CD4-positive, CD25-positive, alpha-beta regulatory T cell (primary cell): ENCODE measurements around the gene RBPMS2. TPM values are rescaled to one million over a fixed set of nuclear protein-coding genes. Genes with fewer than 3 reads are reported as not detected.

Experiments used
- ATAC-seq, 2 donors: fragments of 150-1000 bp; cut with Tn5 transposase; one replicate each; pipeline ENCODE4 v1.10.0; 2021; ENCODE audit warnings: low read depth in 2 of 2, moderate number of reproducible peaks in 2 of 2, moderate library complexity in 1 of 2
- DNase-seq, 3 donors: peaks; one replicate each; pipeline versions ENCODE4 v3.0.0 to v3.0.0-alpha.2; 2012 to 2022; ENCODE audit warnings: mixed read lengths in 1 of 3
- H3K27ac ChIP-seq: one replicate; pipeline ENCODE4 v1.7.0; 2013; ENCODE audit warnings: mild to moderate bottlenecking, low read length; ENCODE audit not compliant: insufficient read depth, poor library complexity, severe bottlenecking
- H3K27me3 ChIP-seq: one replicate; pipeline ENCODE4 v1.7.0; 2013; ENCODE audit warnings: low read length; ENCODE audit not compliant: control insufficient read depth, insufficient read depth
- H3K36me3 ChIP-seq: one replicate; pipeline ENCODE4 v1.7.0; 2013; ENCODE audit warnings: mild to moderate bottlenecking, low read length, moderate library complexity; ENCODE audit not compliant: control insufficient read depth, insufficient read depth
- H3K4me1 ChIP-seq: 2 replicates; pipeline ENCODE4 v1.7.0; 2013; ENCODE audit warnings: mild to moderate bottlenecking, low read length; ENCODE audit not compliant: insufficient read depth, control insufficient read depth, poor library complexity, severe bottlenecking
- H3K4me3 ChIP-seq: one replicate; pipeline ENCODE4 v1.7.0; 2013; ENCODE audit warnings: low read depth, mild to moderate bottlenecking, low read length, moderate library complexity
- H3K9me3 ChIP-seq, 2 experiments: 1 replicate in 1 of 2; 2 replicates in 1 of 2; pipeline ENCODE4 v1.7.0; 2013; ENCODE audit warnings: low read length in 2 of 2, mild to moderate bottlenecking in 1 of 2, moderate library complexity in 1 of 2; ENCODE audit not compliant: control insufficient read depth in 2 of 2
- H3K27ac Mint-ChIP-seq, 3 donors: one replicate each; pipeline ENCODE4 v1.8.0; 2020 to 2022; ENCODE audit warnings: mild to moderate bottlenecking in 3 of 3, mixed read lengths in 3 of 3, moderate library complexity in 2 of 3
- H3K27me3 Mint-ChIP-seq: one replicate; pipeline ENCODE4 v1.8.0; 2022; ENCODE audit warnings: mild to moderate bottlenecking, mixed read lengths
- H3K36me3 Mint-ChIP-seq: one replicate; pipeline ENCODE4 v1.8.0; 2020; ENCODE audit warnings: mixed read lengths
- H3K4me1 Mint-ChIP-seq, 4 donors: one replicate each; pipeline ENCODE4 v1.8.0; 2020 to 2022; ENCODE audit warnings: mixed read lengths in 4 of 4, mild to moderate bottlenecking in 1 of 4
- H3K4me3 Mint-ChIP-seq, 4 donors: one replicate each; pipeline ENCODE4 v1.8.0; 2020 to 2022; ENCODE audit warnings: mild to moderate bottlenecking in 4 of 4, mixed read lengths in 4 of 4, moderate library complexity in 3 of 4
- H3K9me3 Mint-ChIP-seq, 7 donors: one replicate each; pipeline ENCODE4 v1.8.0; 2020 to 2022; ENCODE audit warnings: mixed read lengths in 7 of 7, mild to moderate bottlenecking in 3 of 7, moderate library complexity in 2 of 7
- polyA plus RNA-seq, 4 donors: library from polyadenylated mRNA; unstranded; fragments of 300-500 nt; fragmentation: Illumina TruSeq; gene quantifications; one replicate each; pipeline ENCODE4 v1.2.3, GENCODE V29; 2021
- total RNA-seq: library from RNA; stranded (reverse); gene quantifications from one replicate; pipeline ENCODE4 v1.2.3, GENCODE V29; 2022

Gene RBPMS2
- total and polyA plus RNA-seq, 5 donors from 2014 or later = 0.37 TPM; not detected in 4

DNA sequence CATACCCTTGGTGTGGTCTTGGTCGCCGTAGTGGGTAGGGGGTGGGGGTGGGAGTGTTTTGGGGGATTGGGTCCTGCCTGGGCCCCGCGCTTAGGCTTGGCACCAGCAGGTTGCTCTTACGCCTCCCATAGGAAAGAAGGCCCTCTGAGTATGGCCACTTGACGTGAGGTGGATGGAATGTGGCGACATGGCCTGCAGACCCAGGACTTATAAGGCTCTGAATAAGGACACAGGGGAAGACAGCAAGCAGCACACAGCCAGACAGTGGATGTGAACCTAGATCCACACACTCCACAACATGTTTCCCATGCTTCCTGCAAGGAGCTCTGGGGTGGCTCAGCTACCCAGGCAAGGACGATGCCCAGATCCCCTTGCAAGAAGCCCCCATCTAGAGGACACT, 12.4 kb downstream of the RBPMS2 start:
- Mint-ChIP-seq H3K4me1 (peaks cover 0 to 2% (median 0%) of the 10 kb centered on the region in 4 donors), H3K27me3 (peaks cover 4% of the 10 kb centered on the region), H3K9me3 (peaks cover 0 to 2% (median 0%) of the 10 kb centered on the region in 7 donors), H3K27ac (no peak overlapping the region), H3K36me3 (no peaks in the 10 kb centered on the region), H3K4me3 (no peak overlapping the region)
- H3K27me3 ChIP-seq = no peaks in the 10 kb centered on the region
- no peak overlapping the region for H3K4me3 ChIP-seq
- no peaks in the 10 kb centered on the region for H3K36me3 ChIP-seq
- DNase-seq (no peak), ATAC-seq (no peak)
- H3K9me3 ChIP-seq = no peaks in the 10 kb centered on the region
- no peaks in the 10 kb centered on the region for H3K4me1 ChIP-seq
- no peak overlapping the region for H3K27ac ChIP-seq

DNA sequence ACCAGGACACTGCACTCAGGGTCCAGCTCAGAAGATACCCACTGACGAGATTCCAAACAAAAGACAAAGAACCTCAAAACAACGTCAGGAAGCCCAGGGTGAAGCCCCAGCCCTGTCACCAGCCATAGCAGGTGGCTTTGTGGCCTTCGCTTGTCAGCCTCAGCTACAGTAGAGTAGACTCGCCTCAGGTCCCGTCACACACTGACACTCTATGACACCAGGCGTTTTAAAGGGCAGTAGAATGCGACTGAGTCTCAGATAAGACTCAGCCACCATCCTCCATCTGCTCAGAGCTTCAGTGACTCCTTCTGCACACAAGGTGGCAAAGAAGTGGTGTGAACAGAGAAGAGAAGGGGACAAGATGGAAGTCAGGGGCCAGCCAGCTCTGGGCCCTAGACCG, 12.8 kb downstream of the RBPMS2 start:
- Mint-ChIP-seq H3K36me3 (no peaks in the 10 kb centered on the region), H3K4me3 (no peak overlapping the region), H3K4me1 (no peaks in the 10 kb centered on the region), H3K27ac (no peak overlapping the region), H3K27me3 (peaks cover 4% of the 10 kb centered on the region), H3K9me3 (no peaks in the 10 kb centered on the region)
- Histone ChIP-seq H3K27me3 (no peaks in the 10 kb centered on the region), H3K27ac (no peak overlapping the region), H3K4me3 (no peak overlapping the region), H3K9me3 (no peaks in the 10 kb centered on the region), H3K36me3 (no peaks in the 10 kb centered on the region), H3K4me1 (no peaks in the 10 kb centered on the region)
- DNase-seq (no peak), ATAC-seq (no peak)

DNA sequence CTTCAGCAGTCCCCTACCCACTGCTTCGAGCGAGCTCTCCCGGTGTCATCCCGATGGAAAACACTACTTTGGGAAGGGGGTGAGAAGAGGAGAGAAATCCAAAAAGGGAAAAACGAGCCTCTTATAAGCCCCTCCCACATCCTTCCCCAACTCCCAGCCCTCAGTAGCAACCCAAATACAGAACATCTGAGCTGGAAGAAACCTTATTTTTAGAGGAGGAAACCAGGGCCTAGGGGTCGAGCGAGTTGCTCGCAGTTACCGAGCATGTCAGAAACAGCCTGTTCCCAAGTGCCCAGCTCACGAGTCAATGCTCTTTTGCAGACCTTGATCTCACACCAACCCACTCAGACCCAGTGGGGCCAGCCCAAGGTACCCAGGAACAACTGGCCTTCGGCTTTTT, 14.2 kb downstream of the RBPMS2 start:
- Histone ChIP-seq H3K4me3 (no peak overlapping the region), H3K9me3 (no peaks in the 10 kb centered on the region), H3K27me3 (no peaks in the 10 kb centered on the region), H3K36me3 (no peaks in the 10 kb centered on the region), H3K27ac (no peak overlapping the region), H3K4me1 (no peaks in the 10 kb centered on the region)
- DNase-seq (no peak), ATAC-seq (no peak)
- Mint-ChIP-seq H3K9me3 (no peaks in the 10 kb centered on the region), H3K27me3 (peaks cover 4% of the 10 kb centered on the region), H3K27ac (no peak overlapping the region), H3K4me1 (no peaks in the 10 kb centered on the region), H3K4me3 (no peak overlapping the region), H3K36me3 (no peaks in the 10 kb centered on the region)

DNA sequence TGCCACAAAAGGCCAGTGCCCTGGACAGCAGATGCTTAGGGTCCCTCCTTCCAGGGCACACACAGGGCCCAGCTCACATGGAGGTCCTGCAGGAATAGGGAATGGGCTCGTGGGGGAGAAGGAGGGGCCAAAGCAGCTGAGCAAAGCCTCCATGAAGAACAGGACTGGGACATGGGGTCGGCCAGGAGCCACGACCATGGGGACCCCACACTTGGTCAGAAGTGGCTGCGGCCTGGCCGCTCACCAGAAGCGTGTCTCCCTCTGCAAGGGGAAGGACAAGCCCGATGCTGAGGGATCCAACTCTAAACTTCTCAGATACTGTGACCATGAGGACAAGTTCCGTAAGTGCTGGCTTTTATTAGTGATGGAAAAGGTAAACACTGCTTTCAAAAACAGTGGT, 15.3 kb downstream of the RBPMS2 start:
- H3K27ac ChIP-seq = no peak overlapping the region
- no peak for ATAC-seq
- H3K4me3 Mint-ChIP-seq = no peak overlapping the region
- H3K4me1 Mint-ChIP-seq = no peaks in the 10 kb centered on the region
- no peaks in the 10 kb centered on the region for H3K9me3 ChIP-seq
- no peak for DNase-seq
- no peaks in the 10 kb centered on the region for H3K27me3 ChIP-seq
- H3K36me3 ChIP-seq = no peaks in the 10 kb centered on the region
- no peaks in the 10 kb centered on the region for H3K9me3 Mint-ChIP-seq
- no peaks in the 10 kb centered on the region for H3K36me3 Mint-ChIP-seq
- no peaks in the 10 kb centered on the region for H3K4me1 ChIP-seq
- peaks cover 4% of the 10 kb centered on the region for H3K27me3 Mint-ChIP-seq
- H3K4me3 ChIP-seq = no peak overlapping the region
- H3K27ac Mint-ChIP-seq = no peak overlapping the region

- H3K4me1 Mint-ChIP-seq = no peaks in the 10 kb centered on the region
- no peaks in the 10 kb centered on the region for H3K27me3 ChIP-seq
- no peaks in the 10 kb centered on the region for H3K4me1 ChIP-seq
- no peak overlapping the region for H3K4me3 ChIP-seq
- H3K9me3 ChIP-seq = no peaks in the 10 kb centered on the region
- H3K27ac ChIP-seq = no peak overlapping the region
- DNase-seq (no peak), ATAC-seq (no peak)
- H3K36me3 Mint-ChIP-seq = no peaks in the 10 kb centered on the region
- peaks cover 4% of the 10 kb centered on the region for H3K27me3 Mint-ChIP-seq
- H3K9me3 Mint-ChIP-seq = no peaks in the 10 kb centered on the region
- H3K36me3 ChIP-seq = no peaks in the 10 kb centered on the region
- H3K27ac Mint-ChIP-seq = no peak overlapping the region
- no peak overlapping the region for H3K4me3 Mint-ChIP-seq
These were observed 19.9 kb downstream of the RBPMS2 start for GRCh38 chr15:64755427-64755940.

DNA sequence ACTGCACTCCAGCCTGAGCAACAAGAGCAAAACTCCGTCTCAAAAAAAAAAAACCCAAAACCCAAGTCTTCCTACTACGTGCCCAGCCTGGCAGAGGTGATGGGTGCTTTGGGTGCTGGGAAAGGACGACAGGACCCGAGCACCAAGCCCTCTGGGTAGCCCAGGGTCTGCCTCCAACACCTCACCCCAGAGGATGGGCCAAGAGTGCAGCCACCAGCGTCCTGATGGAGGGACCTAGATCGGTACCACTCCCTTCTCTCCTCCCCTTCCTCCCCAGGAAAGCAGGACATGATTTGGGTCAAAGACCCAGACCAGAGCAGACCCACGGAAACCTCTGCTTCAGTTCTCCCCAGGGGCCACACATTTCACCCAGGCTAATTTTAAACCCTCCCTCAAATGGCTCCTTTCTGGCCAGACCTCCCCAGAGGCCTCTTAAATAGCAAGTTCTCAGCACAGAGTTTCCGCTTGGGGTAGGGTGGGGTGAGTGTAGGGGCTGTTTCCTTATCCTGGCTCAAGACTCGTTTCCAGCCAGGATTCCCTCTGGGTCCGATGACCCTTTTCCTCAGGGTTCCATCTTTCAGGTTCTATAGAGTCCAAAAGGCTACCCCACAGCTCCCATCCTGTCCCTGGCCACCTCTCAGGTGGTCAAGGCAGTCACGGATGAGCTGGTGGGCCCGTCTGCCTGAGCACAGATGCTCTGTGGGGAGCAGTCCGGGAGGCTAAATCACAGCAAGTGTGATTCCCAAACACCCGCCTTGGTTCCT, 20.5 kb downstream of the RBPMS2 start:
- no peaks in the 10 kb centered on the region for H3K36me3 Mint-ChIP-seq
- no peak overlapping the region for H3K4me3 Mint-ChIP-seq
- no peaks in the 10 kb centered on the region for H3K4me1 ChIP-seq
- H3K36me3 ChIP-seq = no peaks in the 10 kb centered on the region
- H3K27me3 ChIP-seq = no peaks in the 10 kb centered on the region
- ATAC-seq (no peak), DNase-seq (no peak)
- no peak overlapping the region for H3K4me3 ChIP-seq
- no peaks in the 10 kb centered on the region for H3K9me3 ChIP-seq
- no peak overlapping the region for H3K27ac ChIP-seq
- peaks cover 4% of the 10 kb centered on the region for H3K27me3 Mint-ChIP-seq
- H3K4me1 Mint-ChIP-seq = no peaks in the 10 kb centered on the region
- H3K27ac Mint-ChIP-seq = no peak overlapping the region
- H3K9me3 Mint-ChIP-seq = no peaks in the 10 kb centered on the region

GRCh38 chr15:64753480-64754185, 21.8 kb downstream of the RBPMS2 start:
- Mint-ChIP-seq H3K27ac (no peak overlapping the region), H3K27me3 (peaks cover 4% of the 10 kb centered on the region), H3K9me3 (peaks cover 0 to 3% (median 0%) of the 10 kb centered on the region in 7 donors), H3K4me1 (no peaks in the 10 kb centered on the region), H3K4me3 (no peak overlapping the region), H3K36me3 (no peaks in the 10 kb centered on the region)
- Histone ChIP-seq H3K36me3 (no peaks in the 10 kb centered on the region), H3K4me1 (no peaks in the 10 kb centered on the region), H3K4me3 (no peak overlapping the region), H3K27me3 (no peaks in the 10 kb centered on the region), H3K27ac (no peak overlapping the region), H3K9me3 (no peaks in the 10 kb centered on the region)
- DNase-seq = no peak
- ATAC-seq = no peak
